NCI-H2227 treated with DMSO at 0.1 percent for 48 hours (cell line): ENCODE measurements around the gene NADK.
A peak's percentile ranks its signal among the peaks of the same experiment; 100 is the strongest.

ENCODE experiments used
- DNase-seq: peaks from one replicate; lab custom pipeline; 2025; lab: John Stamatoyannopoulos, UW

NADK gene, protein sequence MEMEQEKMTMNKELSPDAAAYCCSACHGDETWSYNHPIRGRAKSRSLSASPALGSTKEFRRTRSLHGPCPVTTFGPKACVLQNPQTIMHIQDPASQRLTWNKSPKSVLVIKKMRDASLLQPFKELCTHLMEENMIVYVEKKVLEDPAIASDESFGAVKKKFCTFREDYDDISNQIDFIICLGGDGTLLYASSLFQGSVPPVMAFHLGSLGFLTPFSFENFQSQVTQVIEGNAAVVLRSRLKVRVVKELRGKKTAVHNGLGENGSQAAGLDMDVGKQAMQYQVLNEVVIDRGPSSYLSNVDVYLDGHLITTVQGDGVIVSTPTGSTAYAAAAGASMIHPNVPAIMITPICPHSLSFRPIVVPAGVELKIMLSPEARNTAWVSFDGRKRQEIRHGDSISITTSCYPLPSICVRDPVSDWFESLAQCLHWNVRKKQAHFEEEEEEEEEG

DNA sequence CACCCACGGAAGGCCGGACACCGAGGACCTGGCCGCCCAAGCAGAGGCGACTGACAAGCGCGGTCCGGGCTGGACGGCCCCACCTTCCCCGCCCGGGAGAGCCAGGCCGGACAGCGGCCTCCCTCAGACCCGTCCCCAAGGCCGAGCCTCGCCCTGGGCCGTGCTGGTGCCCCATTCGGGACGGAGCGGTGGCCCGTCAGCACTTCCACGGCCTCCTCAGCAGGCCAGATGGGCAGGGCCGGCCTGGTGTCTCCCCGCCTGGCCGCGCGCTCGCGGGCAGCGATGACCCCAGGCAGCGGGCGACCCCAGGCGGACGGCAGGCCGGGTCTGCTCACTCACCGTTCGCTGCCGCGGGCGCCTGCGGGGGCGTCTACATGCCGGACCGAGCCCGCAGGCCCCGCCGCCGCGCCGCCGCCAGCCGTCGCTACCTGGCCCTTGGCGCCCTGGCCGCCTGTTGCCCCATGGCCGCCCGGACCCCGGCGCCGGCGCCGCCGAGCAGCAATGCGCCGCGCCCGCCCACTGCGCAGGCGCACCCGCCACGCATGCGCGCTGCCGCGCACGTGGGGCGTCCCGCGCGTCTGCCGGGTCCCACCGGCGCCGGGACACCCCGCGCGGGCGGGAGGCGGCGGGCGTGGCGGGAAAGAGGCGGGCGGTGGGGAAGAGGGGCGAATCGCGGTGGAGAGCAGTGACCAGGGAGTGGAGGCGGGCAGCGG lies at the start of gene NADK:
NADK (minus strand) TSS at position 521 of the 713 bp plus-strand sequence. CDS start 13,064 bp downstream, outside the sequence.
- peak; percentile 40 for DNase-seq

DNA sequence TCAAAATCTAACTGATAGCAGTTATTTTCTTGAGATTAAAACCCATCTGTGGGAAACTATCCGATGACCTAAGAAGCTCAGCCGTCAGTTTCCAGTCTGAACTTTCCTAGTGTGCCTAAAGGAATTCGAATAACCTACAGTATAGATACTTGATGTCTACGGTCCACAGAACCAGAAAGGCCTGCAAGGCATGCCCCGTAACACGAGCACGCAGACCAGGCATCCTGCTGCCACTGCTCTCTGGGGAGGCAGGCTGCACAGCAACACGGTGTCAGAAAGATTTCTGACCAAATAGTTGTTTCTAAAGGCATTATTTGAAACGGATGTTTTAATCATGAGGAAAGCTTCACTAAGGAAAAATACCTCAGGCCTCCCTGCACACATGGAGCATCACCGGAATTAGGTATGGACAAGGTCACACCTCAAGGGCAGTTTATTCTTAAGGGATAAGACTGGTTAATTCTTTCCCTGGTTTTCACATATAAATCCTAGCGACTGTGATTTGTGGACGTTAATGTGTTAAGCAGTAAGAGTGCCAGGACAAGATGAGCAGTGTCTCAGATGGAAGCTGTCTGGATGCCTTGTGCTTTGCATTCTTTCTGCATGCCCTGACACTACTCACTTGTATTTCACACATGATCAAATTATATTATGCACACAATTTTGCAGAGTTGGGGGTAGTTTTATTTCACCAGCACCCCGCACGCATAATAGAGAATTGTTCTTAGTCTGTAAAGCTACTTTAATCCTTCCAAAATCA lies 49.0 kb upstream of the NADK start:
- DNase-seq: no peak

DNA sequence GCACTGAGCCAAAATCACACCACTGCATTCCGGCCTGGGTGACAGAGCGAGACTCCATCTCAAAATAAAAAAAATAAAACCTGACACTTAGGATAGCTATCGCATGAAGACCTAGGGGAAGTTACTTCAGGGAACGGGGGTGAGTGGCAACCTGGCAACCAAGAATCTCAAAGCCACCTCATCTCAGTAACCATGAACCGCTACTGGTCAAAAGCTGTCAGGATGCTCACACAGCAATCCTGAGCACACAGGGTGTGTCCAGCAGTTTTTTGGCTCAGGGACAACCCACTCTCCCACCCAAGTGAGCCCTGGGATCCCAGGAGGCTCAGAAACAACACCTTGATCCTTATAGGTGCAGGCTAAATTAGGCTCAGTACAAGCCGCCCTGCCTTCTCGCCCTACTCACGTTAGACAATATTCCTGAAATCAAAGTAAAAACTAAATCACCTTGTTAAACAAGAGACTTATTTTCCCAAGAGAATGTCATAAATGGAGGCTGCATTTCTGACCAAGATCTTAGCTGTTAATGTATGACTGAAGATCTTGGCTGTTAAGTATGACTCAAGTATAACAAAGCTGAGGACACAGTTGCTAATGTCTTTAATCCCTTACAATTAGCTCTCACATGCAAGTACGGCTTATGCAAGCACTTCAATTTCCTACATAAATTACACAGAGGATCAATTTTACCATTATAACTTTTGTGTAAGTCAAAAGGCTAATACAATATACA lies 48.3 kb upstream of the NADK start:
- DNase-seq: no peak

DNA sequence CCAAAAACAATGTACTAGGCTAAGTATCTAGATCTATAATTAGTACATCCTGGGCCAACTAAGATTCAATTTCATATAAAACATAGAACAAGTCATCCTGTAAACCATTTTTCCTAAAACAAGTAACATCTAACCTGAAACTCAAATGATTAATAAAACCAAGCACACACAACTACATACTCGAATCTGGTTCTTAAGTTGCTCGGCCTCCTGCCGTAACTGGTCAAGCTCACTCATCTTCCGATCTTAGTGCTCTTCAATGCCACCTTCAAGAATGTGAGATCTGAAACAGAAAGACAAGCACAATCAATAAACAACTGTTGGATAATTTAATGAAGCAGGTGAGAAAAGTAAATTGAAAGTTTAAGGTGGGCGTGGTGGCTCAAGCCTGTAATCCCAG lies 46.9 kb upstream of the NADK start:
- no peak for DNase-seq

DNA sequence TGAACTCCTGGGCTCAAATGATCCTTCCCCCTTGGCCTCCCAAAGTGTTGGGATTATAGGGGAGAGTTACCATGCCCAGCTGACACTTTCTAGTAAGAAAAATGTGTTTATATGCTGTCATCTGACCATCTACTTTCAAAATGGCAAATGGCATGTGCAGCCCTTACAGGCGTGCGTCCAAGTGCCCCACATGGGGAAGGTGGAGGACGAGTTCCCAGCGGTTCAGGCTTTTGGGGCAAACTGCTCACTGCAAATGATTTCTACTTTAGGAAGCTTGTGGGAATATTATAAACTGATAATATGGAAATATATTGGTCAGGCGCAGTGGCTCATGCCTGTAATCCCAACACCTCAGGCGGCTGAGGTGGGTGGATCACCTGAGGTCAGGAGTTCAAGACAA lies 41.5 kb upstream of the NADK start:
- DNase-seq: no peak

DNA sequence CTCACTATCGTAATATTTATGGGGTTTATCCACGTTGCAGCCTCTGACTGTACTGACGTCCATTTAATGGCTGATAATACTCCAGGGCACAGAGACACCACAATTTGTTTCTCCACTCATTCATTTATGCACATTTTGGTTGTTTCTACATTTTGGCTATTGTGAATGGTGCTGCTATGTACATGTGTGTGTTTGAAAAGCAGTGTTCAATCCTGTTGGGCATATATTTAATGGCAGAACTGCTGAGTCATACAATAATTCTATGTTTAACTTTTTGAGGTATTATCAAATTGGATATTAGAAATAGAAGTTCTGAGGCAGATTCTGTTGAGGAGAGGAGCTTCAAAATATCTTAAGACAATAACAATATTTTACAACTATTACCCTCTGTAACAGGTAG lies 39.0 kb upstream of the NADK start:
- DNase-seq: no peak

DNA sequence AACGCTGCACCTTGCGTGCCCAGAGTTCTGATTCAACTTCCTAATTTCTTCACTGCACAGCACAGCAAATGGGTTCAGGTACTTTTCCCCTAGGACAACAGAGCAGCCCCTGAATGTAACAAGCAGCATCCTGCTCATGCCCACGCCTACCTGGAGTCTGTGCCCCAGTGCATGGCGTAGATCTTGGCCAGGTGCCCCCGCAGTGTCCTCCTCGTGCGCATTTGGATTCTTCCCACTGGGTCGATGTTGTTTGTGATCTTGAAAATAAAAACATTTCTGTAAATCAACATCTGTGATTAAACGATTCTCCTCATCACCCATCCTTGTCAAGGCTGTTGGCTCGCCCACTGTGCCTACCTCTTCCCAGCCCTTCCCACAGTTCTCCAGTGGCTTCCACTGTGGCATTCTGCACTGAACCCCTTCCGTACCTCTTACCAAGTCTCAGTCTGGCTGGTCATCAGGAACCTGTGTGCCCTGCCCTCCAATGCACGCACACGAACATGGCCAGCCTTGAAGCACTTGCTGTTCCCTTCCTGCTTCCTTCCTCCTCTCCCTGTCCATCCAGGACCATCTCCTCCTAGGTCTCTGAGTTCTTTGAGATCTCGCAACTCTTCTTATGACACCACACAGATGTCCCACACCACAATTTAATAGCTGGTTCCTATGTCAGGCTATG lies 37.5 kb upstream of the NADK start:
- no peak for DNase-seq

DNA sequence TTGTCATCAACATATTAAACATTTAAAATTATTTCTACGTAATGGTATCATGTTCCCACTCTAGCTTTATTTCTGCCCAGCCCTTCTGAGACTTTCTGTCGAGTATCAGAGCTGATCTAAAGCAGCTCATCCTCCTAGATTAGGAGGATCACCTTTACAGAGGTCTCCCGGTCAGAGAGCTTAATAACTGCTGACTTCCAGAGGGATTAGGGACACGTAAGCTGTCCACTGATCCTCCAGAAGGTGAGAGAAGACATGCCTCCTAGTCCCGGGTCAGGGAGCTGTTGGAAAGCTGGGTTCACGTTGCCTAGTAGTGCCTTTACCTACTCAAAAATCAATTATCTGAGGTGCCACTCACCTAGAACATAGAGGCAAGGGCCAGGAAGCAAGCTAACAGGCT lies 31.2 kb upstream of the NADK start:
- DNase-seq: no peak

DNA sequence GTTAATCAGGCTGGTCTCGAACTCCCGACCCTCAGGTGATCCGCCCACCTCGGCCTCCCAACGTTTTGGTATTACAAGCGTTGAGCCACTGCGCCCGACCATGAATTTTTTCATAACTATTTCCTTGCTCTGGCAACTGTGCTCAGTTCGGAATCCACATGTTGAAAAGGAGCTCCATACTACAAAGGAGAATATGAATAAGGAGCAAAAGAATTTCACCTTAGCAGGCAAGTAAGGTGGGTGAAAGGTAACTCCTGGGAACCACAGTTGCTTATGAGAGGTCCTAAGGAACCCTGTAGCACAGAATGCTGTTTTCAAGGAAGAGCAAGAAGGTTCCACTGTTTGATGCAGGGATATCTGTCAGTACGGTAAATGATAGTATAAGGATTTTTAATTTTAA lies 29.9 kb upstream of the NADK start:
- DNase-seq: no peak

DNA sequence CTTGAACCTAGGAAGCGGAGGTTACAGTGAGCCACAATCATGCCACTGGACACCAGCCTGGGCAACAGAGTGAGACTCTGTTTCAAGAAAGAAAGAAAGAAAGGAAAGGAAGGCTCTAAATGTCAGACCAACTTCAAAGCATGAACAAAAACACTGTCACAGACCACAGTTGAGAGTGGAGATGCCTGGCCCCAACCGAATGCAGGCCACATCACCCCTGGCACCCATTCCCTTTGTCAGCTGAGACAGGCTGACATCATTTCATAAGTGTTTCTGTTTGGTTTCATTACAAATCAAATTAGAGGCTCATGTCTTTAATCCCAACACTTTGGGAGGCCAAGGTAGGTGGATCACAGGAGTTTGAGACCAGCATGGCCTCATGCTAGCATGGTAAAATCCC lies 28.6 kb upstream of the NADK start:
- DNase-seq: no peak

DNA sequence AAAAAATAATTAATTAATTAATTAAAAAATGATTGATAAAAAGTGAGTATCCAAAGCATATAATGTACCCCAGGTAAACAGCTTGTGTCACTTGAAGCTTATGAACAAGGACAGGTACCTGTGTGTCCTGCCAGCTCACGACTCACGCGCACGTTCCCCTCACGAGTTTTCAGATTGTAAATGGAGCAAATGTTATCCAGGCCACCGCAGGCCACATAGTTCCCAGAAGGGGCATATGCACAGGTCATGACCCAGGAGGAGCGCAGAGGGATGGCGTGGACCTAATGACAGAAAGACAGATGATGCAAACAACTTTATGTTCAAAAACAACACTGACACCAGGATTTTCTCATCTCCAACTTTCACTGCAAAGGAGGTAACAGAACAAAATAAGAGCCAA lies 26.0 kb upstream of the NADK start:
- no peak for DNase-seq

DNA sequence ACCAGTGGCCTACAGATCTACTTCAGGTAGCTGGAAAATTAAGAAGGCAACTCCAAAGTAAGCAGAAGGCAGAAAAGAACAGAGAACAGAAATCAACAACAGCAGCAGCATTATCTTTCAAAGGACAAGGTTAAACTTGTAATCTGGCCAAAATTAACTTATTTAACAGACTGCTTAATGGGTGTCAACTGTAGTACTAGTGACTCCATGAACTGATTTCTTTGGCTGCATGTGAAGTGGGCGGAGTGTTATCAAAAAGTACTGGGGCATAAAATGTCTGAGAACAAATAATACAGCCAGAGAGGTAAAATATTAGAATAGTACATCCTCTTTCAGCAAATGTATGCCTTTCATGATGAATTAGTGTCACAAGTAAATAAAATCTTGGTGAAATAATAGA lies 24.6 kb upstream of the NADK start:
- no peak for DNase-seq

DNA sequence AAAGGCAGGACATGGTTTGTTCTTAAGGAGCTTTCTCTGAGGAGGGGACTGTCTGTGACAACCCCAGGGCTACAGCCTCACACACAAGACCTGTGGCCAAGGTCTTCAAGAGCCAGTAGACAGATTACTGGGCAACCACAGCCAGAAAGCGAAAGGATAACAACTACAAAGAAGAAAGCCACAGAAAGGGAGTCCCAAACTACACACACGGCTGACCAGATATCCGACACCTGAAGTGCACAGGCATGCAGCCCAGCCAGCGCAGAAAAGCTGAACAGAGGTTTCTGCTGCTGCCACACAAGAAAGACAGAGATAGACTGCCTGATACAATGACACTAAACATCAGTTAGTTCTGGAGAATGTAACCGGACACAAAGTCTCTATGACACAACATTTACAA lies 21.4 kb upstream of the NADK start:
- DNase-seq: no peak

DNA sequence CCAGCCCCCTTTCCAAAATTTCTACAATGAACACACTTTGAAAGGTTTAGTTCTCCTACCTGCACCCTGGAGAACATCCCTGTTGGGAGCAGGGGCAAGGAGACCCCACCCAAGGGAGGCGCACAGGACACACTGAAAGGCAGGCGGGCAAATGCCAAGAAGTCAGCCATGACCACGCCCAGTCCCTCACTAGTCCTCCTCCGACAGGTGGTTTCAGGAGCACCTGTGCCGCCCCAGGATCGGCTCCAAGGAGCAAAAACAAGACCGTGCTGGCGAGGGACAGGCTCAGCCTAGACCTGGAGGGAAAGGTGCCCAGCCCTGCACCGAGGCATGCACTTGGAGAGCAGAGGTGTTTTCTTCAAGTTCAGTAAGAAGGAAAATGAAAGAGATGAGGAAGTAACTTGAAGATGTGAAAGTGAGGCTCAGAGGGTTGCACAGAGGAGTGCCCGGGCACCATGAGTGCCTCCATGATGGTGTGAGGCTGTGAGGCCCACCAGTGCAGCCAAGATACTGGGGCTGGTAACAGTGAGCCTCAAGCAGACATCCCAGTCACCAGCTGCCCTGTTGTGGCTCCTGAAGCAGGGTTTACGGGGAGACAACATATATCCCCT lies 19.6 kb upstream of the NADK start:
- DNase-seq: no peak

DNA sequence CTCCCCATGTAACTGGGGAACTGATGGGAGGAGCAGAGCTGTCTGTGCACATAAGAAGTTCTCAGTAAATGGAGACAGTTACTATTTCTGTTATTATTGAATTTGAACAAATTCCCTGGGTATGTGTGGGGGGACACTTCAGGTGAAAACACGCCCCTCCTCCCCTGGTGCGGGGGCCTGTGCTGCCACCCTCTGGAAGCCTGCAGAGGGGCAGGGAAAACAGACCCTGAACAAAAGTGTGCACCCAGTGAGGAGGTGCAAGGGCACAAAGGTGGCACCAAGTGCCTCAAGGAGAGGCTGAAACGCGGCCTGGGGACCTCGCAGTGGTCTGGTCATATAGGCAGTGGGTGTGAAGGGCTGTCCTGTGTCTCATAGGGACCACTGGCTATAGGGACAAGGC lies 18.2 kb upstream of the NADK start:
- DNase-seq: no peak

DNA sequence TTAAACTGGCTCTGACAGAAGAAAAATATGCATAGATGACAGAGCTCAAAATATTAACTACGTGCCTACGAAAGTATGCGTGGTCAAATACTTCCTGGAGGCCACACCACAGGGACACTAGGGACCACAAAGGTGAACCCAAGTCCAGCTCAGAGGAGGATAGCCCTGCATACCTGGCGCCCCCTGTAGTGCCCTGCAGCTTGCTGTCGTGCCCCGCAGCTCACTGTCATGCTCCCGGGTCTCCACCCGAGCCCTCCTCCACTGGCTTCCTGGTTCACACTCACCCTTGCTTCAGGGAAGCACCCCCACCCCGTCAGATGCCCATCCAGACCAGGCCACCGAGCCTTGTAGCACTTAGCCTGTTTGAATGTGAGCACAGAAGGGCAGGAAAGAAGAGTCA lies 16.7 kb upstream of the NADK start:
- DNase-seq: no peak

DNA sequence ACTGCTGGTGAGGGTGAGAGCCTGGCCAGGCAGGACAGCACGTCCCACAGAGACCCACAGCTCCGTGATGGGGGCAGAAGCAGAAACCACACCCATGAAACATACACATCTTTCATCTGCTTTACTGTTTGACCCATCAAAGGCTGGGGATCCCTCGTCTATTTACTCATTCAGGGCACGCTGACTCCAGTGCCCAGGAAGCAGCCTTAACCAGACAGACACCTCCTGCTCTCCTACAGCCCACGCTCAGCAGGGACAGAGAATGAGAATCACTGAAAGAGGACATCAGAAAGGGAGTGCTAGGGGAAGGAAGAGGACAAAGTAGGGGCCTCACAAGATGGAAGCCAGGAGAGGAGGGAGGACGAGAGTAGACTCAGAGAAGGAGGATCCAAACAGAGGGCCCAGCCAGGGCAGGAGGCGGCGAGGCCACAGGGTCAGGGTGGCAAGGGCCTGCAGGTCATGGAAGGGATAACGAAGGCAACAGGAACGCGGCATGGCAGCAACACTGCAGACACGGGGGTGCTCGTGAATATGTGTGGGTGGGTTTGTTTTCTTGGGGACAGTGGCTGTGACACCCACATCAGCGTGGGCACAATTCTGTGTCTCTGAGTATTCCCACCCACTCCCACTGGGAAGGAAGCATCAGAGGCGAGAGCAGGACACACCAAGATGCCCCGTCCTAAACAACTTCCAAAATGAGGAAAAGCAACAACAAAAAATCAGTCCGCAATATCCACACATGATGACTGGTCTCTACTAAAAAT lies 15.4 kb upstream of the NADK start:
- no peak for DNase-seq

DNA sequence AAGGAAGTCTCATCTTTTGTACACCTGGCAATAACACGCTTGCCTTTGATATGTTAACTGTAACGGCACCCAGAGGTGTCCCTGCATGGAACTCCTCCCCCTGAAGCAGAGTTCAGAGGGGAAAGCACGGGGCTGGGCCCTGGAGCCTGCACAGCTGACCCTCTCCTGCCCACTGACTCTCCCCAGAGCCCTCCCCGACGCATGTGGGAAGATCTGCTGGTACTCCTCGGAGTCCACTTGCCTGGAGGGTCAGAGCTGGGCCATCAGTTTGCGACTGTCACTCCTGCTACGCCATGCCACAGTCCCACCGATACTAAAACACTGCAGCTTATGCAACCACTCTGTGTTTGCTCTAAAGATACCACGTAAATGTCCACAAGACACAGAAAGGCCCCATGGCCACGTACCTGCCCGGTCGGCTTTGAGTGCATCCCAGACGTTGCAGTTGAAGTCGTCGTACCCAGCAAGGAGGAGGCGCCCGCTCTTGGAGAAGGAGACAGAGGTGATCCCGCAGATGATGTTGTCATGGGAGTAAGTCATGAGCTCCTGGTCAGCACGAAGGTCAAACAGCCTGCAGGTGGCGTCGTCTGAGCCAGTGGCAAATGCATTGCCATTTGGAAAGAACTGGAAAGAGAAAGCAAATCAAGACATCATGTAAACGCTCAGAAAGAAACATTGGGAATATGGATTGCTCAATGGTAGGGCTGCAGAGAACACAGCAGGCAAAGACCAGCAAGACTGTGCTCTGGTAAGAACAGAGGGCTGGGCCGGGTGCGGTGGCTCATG lies 10.6 kb upstream of the NADK start:
- DNase-seq: no peak

DNA sequence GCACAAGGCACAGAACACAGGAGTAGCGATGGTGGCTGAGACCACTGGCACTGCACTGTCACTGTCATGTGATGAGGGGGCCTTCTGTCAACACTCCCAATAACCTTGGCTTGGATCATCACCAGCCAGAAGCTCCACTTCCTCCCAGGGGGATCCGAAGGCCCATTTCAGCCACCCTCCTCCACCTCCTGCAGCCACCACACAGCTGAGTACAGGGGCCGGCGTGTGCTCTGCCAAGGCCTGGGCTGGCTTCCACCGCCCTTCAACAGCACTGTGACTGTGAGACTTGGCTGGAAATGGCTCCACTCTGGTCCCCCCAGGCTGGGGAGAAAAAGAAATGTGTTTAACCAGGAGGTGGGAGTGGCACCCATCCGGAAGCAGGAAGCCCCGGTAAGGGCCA lies 9.9 kb upstream of the NADK start:
- no peak for DNase-seq
